Measurements from ENCODE around the gene HLA-G. TPM values are rescaled to one million over a fixed set of nuclear protein-coding genes. Genes with fewer than 3 reads are reported as not detected.
"Not testable (repeated sequence)": the region's sequence is repeated elsewhere in the genome, so short reads cannot be mapped to it uniquely, and the experiment has no call there.

HLA-G gene
- 0.32 and 0.37 TPM in 2 replicates for total RNA-seq (2014; rRNA removed; shearing (Covaris generic))
- polyA plus RNA-seq (2015; cell fraction: cytosol; rRNA removed): 0.11 and 0.54 TPM in 2 replicates
- 1.0 TPM in 1 of 2 replicates, not detected in the other for polyA plus RNA-seq (2015; cell fraction: nucleus; rRNA removed)

GRCh38 chr6:29827579-29828470, at the start of gene HLA-G:
Gene HLA-G, plus strand, starts transcription at chr6:29827825. Its CDS starts 20 bp downstream, at chr6:29827845.
- no peak for DNase-seq (ENCODE audit: low read depth, low spot score)
- in situ Hi-C loops (cut with HindIII; ENCODE audit: low pct_unique_long_range_greater_than_20kb, low sequenced_read_pairs): no loop called here

GRCh38 chr6:29780019-29780698, 47.5 kb upstream of the HLA-G start:
- in situ Hi-C loops (cut with HindIII; ENCODE audit: low pct_unique_long_range_greater_than_20kb, low sequenced_read_pairs); DNase-seq (ENCODE audit: low read depth, low spot score): not testable (repeated sequence)

- DNase-seq (ENCODE audit: low read depth, low spot score): no peak
- in situ Hi-C loops (cut with HindIII; ENCODE audit: low pct_unique_long_range_greater_than_20kb, low sequenced_read_pairs): no loop called here
These were observed 38.4 kb upstream of the HLA-G start for GRCh38 chr6:29789176-29789575.

- in situ Hi-C loops (cut with HindIII; ENCODE audit: low pct_unique_long_range_greater_than_20kb, low sequenced_read_pairs): no loop called here
- no peak for DNase-seq (ENCODE audit: low read depth, low spot score)
These were observed 37.0 kb upstream of the HLA-G start for GRCh38 chr6:29790626-29791025.

- in situ Hi-C loops (cut with HindIII; ENCODE audit: low pct_unique_long_range_greater_than_20kb, low sequenced_read_pairs): no loop called here
- DNase-seq (ENCODE audit: low read depth, low spot score): peak; percentile 37
These were observed 36.5 kb upstream of the HLA-G start for GRCh38 chr6:29791162-29791561.

GRCh38 chr6:29791786-29792122, 35.9 kb upstream of the HLA-G start:
- in situ Hi-C loops (cut with HindIII; ENCODE audit: low pct_unique_long_range_greater_than_20kb, low sequenced_read_pairs): no loop called here

GRCh38 chr6:29792123-29793035, 35.2 kb upstream of the HLA-G start:
- in situ Hi-C loops (cut with HindIII; ENCODE audit: low pct_unique_long_range_greater_than_20kb, low sequenced_read_pairs): no loop called here
- no peak for DNase-seq (ENCODE audit: low read depth, low spot score)

More at GRCh38 chr6:29791786-29792122, 35.9 kb upstream of the HLA-G start:
- DNase-seq (ENCODE audit: low read depth, low spot score): no peak

GRCh38 chr6:29793036-29793356, 34.6 kb upstream of the HLA-G start:
- DNase-seq (ENCODE audit: low read depth, low spot score): no peak
- in situ Hi-C loops (cut with HindIII; ENCODE audit: low pct_unique_long_range_greater_than_20kb, low sequenced_read_pairs): no loop called here

GRCh38 chr6:29793796-29794195, 33.8 kb upstream of the HLA-G start:
- no peak for DNase-seq (ENCODE audit: low read depth, low spot score)
- in situ Hi-C loops (cut with HindIII; ENCODE audit: low pct_unique_long_range_greater_than_20kb, low sequenced_read_pairs): no loop called here

GRCh38 chr6:29796026-29796425, 31.6 kb upstream of the HLA-G start:
- in situ Hi-C loops (cut with HindIII; ENCODE audit: low pct_unique_long_range_greater_than_20kb, low sequenced_read_pairs): no loop called here
- peak; percentile 70 for DNase-seq (ENCODE audit: low read depth, low spot score)

- in situ Hi-C loops (cut with HindIII; ENCODE audit: low pct_unique_long_range_greater_than_20kb, low sequenced_read_pairs): no loop called here
- DNase-seq (ENCODE audit: low read depth, low spot score): peak; percentile 99
These were observed 30.5 kb upstream of the HLA-G start for GRCh38 chr6:29797135-29797534.

GRCh38 chr6:29797966-29798365, 29.7 kb upstream of the HLA-G start:
- in situ Hi-C loops (cut with HindIII; ENCODE audit: low pct_unique_long_range_greater_than_20kb, low sequenced_read_pairs): no loop called here
- DNase-seq (ENCODE audit: low read depth, low spot score): no peak

- in situ Hi-C loops (cut with HindIII; ENCODE audit: low pct_unique_long_range_greater_than_20kb, low sequenced_read_pairs): no loop called here
- DNase-seq (ENCODE audit: low read depth, low spot score): no peak
These were observed 27.4 kb upstream of the HLA-G start for GRCh38 chr6:29800254-29800653.

GRCh38 chr6:29806387-29806786, 21.2 kb upstream of the HLA-G start:
- in situ Hi-C loops (cut with HindIII; ENCODE audit: low pct_unique_long_range_greater_than_20kb, low sequenced_read_pairs): no loop called here
- no peak for DNase-seq (ENCODE audit: low read depth, low spot score)

GRCh38 chr6:29809249-29809648, 18.4 kb upstream of the HLA-G start:
- no peak for DNase-seq (ENCODE audit: low read depth, low spot score)
- in situ Hi-C loops (cut with HindIII; ENCODE audit: low pct_unique_long_range_greater_than_20kb, low sequenced_read_pairs): no loop called here

- in situ Hi-C loops (cut with HindIII; ENCODE audit: low pct_unique_long_range_greater_than_20kb, low sequenced_read_pairs): no loop called here
- no peak for DNase-seq (ENCODE audit: low read depth, low spot score)
These were observed 17.3 kb upstream of the HLA-G start for GRCh38 chr6:29810371-29810770.

GRCh38 chr6:29811377-29811776, 16.2 kb upstream of the HLA-G start:
- in situ Hi-C loops (cut with HindIII; ENCODE audit: low pct_unique_long_range_greater_than_20kb, low sequenced_read_pairs): no loop called here
- no peak for DNase-seq (ENCODE audit: low read depth, low spot score)

- no peak for DNase-seq (ENCODE audit: low read depth, low spot score)
- in situ Hi-C loops (cut with HindIII; ENCODE audit: low pct_unique_long_range_greater_than_20kb, low sequenced_read_pairs): no loop called here
These were observed 14.6 kb upstream of the HLA-G start for GRCh38 chr6:29813066-29813465.

Measured in SK-MEL-5 (cell line).